HG02852 (cell line): ENCODE data around the gene GJB6.

Experiments used
- ATAC-seq: cut with Tn5 transposase; IDR thresholded peaks from one replicate; pipeline ENCODE4 v1.9.1; 2021; ENCODE audit warnings: mild to moderate bottlenecking, moderate library complexity; ENCODE audit not compliant: unreplicated experiment

Gene GJB6

DNA sequence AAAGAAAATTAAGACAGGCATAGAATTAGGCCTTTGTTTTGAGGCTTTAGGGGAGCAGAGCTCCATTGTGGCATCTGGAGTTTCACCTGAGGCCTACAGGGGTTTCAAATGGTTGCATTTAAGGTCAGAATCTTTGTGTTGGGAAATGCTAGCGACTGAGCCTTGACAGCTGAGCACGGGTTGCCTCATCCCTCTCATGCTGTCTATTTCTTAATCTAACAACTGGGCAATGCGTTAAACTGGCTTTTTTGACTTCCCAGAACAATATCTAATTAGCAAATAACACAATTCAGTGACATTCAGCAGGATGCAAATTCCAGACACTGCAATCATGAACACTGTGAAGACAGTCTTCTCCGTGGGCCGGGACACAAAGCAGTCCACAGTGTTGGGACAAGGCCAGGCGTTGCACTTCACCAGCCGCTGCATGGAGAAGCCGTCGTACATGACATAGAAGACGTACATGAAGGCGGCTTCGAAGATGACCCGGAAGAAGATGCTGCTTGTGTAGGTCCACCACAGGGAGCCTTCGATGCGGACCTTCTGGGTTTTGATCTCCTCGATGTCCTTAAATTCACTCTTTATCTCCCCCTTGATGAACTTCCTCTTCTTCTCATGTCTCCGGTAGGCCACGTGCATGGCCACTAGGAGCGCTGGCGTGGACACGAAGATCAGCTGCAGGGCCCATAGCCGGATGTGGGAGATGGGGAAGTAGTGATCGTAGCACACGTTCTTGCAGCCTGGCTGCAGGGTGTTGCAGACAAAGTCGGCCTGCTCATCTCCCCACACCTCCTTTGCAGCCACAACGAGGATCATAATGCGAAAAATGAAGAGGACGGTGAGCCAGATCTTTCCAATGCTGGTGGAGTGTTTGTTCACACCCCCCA, 43.2 kb downstream of the GJB6 start:
- no peak for ATAC-seq

DNA sequence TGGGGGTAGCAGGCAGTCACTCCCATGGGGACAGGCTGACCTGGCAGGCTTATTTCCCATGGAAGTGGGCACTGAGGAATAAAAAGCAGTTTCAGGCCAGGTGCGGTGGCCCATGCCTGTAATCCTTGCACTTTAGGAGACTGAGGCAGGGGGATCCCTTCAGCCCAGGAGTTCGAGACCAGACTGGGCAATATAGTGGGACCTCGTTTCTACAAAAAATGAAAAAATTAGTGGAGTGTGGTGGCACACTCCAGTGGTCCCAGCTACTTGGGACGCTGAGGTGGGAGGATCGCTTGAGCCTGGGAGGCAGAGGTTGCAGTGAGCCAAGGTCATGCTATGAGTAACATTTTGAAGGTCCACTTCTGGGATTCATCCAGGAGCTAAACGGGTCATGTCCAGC, 45.3 kb downstream of the GJB6 start:
- no peak for ATAC-seq

GRCh38 chr13:20185366-20186056, 46.6 kb downstream of the GJB6 start:
- ATAC-seq, result no peak

- peak; percentile 79 for ATAC-seq
Observed at GRCh38 chr13:20182231-20182846, 49.8 kb downstream of the GJB6 start.

DNA sequence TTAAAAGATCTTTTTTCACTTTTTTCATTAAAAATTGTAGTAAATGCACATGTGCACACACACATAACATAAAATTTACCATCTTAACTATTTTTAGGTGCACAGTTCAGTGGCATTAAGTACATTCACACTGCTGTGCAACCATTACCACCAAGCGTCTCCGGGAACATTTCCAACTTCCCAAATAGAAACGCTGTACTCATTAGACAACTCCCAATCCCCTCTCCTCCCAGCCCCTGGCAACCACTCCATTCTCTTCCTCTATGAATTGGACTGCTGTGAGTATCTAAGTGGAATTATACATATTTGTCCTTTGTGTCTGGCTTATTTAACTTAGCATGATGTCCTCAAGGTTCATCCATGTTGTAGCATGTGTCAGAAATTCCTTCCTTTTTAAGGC, 50.9 kb downstream of the GJB6 start:
- no peak for ATAC-seq

DNA sequence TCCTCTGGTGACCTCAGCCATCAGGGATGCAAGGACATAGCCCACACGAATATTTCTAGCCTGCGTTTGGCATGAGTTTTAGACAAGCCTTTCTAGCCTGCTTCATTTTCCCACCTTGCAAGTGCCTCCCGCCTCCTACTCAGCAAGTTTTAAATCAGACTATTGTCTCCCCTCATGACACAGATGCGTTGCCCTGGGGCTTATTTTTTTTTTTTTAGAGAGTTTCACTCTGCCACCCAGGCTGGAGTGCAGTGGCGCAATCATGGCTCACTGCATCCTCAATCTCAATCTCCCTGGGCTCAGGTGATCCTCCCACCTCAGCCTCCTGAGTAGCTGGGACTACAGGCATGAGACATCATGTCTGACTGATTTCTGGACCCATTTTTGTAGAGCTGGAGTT, 54.0 kb downstream of the GJB6 start:
- ATAC-seq, result no peak

- ATAC-seq, result no peak
Observed at GRCh38 chr13:20177049-20177831, 54.9 kb downstream of the GJB6 start.

DNA sequence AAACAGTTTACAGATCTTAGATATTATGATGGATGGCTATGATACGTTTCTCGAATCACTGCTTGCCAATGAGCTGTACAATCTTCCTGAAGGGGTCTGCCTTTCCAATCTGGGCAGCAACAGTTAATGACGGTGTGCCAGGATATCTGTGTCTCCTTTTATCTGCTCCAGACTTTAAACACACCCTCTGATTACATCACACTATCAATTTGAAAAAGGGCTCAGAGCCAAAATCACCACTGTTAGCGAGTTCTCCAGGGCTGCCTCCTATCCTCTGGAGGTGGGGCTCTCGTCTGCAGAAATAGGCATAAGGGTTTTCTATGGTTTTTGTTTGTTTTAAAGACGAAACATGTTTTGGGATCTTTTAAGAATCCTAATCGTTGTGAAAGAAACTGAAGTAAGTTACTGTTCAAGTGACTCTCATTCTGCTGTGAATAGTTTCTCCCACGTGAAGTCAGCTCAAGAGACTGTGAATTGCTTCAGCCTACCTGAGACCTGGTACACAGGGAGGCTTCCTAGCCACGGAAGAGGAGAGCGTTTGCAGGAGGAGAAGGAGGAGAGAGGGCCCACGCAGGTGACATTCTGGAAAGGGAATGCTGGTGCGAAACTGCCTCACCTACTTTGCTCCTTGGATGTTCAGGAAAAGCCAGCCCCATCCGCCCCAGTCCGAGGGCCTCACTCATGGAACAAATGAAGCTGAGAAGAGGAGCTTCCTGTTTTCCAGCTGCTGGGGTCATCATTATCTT, 56.0 kb downstream of the GJB6 start:
- no peak for ATAC-seq

DNA sequence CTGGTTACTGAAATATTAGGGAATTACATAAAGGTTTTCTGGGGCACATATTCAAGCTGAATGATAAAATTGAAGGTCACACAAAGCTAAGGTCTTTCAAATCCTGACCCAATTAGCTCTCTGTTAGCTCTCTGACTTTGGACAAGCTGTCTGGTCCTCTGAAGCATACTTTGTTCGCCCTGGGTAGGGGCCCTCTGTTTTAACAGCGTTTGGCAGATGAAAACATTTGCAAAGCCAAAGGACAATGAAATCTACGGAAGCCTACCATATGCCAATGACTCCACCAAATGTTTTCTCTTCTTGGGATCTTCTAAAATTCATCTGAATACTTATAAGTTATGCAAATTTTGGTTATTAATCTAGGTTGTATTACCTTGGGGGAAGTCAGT, 56.7 kb downstream of the GJB6 start:
- no peak for ATAC-seq

GRCh38 chr13:20174656-20175405, 57.3 kb downstream of the GJB6 start:
- ATAC-seq, result peak; percentile 86

GRCh38 chr13:20173116-20173746, 58.9 kb downstream of the GJB6 start:
- no peak for ATAC-seq
